GM18519 (cell line): ENCODE results near the gene POR.

ENCODE experiments used
- ATAC-seq: cut with Tn5 transposase; IDR thresholded peaks from one replicate; pipeline ENCODE4 v1.9.1; 2021; ENCODE audit warnings: mild to moderate bottlenecking, moderate library complexity; ENCODE audit not compliant: unreplicated experiment, low FRiP score

The POR gene

DNA sequence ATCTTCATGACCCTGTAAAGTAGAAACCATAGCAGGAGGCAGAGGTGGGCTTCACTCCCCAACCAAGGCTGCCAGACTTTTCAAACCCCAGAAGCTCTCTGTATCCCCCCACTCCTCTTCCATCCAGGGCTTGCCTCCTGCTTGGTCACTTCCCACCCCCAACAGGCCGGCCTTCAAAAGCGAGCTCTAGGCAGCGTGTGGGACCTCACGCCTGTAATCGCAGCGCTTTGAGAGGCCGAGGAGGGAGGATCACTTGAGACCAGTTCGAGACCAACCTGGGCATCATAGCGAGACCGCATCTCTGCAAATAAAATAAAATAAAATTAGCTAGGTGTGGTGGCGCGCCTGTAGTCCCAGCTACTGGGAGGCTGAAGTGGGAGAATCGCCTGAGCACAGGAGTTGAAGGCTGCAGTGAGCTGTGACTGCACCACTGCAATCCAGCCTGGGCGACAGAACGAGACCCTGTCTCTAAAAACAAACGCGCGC, 743 bp upstream of the POR start:
- ATAC-seq, result no peak

DNA sequence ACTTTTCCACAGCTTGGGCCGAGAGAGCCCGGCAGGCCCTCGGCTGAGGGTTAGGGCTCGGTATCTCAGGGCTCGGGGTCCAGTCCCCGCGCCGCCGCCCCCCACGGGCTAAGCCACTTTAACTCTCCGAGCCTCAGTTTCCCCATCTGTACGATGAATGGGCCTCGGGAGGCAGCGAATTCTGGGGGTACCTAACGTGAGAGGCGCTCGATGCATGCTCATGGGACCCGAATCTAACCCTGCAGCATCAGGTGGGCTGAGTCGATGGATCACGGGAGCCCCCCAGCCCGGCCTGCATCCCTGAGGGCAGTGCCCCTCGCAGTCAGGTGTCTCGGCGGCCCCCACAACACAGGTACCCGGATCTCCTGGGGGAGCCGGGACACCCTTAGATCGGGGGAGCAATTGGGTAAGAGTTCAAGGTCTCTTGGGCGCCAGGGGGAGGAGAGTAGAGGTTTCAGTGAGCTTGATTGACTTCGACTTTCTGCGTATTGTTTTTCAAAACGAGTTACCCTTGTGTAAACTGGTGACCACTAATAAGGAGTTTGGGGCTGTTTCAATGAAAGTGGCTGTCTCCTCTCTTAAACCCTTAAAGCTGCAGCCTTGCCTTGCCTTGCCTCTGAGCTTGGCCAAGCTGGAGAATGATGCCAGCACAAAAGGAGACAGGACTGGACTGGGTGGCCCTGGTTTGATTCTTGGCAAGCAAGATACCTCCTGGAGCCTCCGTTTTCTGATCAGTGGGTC, 631 bp downstream of the POR start:
- ATAC-seq, result no peak

DNA sequence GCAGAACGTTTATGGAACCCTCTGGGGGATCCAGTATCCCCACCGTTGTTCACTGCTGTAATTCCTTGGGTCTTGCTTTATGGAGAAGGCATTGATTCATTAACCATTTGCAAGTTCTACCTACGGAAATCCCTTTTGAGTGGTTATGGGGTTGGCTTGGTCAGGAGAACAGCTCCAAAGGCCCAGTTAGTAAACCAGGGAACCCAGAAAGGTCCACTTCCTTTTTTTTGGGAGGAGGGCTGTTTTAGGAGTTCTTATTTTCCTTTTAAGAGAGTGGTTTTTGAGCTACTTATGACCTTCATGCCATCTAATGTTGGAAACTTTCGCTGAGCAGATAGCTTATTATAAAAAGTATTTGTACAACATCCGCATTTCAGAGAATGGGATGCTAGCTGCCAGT, 1.3 kb downstream of the POR start:
- ATAC-seq, result no peak

DNA sequence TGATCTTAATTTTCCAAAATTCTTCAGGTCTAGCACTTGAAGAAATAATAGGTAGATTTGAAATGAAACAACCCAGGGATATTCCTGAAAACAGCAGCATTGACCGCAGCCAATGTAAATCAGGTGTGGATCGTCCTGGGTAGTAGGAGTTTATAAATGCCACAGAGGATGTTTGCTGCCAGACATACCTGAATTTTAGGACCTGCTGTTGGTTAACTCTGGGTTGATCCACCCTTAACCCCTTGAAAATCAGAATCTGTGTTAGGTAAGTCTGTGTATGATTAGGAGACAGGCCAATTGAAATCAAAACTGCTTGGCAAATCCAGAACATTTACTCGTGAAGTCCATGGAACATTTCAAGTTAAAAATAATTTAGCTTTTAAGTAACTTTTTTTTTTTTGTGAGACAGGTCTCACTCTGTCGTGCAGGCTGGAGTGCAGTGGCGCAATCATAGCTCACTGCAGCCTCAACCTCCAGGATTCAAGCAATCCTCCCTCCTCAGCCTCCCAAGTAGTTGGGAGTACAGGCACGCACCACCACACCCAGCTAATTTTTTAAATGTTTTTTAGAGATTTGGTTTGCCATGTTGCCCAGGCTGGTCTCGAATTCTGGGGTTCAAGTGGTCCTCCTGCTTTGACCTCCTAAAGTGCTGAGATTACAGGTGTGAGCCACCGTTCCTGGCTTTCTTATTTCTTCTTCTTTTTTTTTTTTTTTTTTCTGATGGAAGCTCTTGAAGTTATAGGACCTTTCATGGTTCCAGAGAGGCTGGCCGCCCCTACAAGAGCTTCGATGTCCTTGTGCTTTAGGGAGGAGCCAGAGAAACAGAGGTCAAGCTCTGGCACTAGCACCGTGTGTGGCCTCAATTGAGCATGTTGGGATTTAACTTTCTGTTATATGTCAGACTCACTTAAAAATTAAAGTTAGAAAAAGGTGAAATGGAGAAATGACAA, 2.0 kb downstream of the POR start:
- ATAC-seq, result no peak

DNA sequence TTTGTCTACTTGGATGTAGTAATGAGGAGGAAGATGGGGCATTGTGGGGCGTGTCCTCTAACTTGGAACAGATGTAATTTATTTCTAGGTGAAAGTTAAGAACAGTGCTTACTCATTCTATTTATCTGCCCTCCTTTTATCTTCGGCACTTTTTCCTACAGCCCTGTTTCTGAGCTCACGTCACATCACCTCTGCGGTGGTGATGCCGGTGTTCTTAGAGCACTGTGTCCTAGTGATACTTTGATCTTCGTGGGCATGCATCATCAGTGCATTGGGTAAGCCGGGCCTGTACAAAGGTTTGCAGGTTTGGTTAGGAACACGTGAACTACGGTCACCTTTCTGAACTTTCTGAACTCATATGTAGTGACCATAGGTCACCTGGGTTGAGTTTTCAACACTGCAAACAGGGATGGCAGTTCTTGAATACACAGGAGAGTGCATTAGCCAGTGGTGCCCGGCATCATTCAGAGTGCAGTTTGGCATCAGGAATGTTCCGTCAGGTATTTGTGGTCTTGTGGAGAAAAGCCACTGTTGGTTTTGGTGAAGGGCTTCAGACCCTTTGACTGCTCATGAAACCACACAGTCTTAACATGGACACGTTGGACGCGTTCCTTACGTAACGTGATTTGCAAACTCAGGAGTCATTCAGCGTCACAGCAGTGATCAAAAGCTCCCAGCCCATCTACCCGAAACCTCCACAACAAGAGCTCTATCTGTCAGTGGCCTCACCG, 5.6 kb downstream of the POR start:
- ATAC-seq, result no peak

DNA sequence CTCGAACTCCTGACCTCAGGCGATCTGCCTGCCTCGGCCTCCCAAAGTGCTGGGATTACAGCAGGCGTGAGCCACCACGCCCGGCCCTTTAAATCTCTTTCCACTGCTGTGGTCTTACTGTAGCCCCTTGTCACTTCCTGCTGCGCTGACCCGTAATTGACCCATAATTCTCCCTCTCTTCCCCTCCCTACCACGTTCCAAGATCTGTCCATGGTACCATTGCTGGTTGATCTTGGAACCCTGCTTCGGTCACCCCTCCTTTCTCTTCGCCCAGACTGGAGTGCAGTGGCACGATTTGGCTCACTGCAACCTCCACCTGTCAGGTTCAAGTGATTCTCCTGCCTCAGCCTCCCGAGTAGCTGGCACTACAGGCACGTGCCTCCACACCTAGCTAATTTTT, 6.5 kb downstream of the POR start:
- ATAC-seq, result no peak

DNA sequence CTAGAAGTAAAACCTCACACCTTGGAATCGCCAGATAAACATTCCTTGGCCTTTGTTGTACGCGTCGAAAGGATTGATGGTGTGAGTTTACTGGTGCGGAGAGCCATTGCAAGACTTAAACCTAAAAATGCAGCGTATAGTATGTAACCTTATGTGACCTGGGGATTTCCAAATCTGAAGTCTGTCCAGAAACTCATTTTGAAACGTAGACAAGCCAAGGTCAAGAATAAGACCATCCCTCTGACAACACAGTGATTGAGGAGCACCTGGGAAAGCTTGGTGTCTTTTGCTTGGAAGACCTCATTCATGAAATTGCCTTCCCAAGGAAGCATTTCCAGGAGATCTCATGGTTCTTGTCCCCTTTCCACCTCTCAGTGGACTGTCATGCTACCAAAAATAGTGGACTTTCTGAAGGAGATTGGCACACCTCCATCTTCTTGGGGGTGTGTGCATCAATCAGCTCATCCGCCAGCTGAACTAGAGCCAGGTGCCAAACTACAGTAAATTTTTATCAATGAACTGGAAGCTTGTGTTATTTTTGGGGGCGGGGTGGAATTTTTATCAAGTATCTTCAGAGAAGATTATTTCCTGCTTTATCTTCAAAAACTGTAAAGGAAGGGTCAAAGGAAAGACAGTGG, 8.1 kb downstream of the POR start:
- ATAC-seq, result no peak

DNA sequence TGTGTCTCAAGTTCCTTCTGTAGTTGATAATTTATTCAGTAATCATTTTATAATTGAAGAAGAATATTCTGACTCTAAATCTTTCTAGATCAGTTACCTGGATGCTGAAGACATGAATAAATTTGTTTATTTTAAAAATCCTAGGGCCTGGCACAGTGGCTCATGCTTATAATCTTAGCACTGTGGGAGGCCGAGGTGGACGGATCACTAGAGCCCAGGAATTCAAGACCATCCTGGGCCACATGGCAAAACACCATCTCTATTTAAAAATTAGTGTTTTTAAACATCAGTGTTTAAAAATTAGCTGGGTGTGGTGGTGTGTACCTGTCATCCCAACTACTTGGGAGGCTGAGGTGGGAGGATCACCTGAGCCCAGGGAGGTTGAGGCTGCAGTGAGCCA, 9.3 kb downstream of the POR start:
- no peak for ATAC-seq

DNA sequence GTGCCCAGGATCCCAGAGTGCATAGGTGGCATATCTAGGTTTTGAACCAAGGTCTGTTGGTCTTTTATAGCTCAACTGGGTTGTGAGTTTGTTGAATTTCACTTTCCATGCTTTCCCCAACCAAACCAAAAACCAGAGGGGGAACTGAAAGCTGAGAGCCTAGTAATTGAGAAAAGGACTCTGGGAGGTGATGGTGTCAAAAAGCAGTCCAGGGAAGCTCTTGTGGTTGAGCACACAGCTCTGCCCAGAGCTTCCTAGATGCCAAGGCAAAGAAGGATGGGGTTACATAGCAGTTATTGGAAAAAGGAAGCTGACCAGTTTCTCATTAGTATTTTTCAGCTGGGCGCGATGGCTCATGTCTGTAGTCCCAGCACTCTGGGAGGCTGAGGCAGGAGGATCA, 9.9 kb downstream of the POR start:
- no peak for ATAC-seq

DNA sequence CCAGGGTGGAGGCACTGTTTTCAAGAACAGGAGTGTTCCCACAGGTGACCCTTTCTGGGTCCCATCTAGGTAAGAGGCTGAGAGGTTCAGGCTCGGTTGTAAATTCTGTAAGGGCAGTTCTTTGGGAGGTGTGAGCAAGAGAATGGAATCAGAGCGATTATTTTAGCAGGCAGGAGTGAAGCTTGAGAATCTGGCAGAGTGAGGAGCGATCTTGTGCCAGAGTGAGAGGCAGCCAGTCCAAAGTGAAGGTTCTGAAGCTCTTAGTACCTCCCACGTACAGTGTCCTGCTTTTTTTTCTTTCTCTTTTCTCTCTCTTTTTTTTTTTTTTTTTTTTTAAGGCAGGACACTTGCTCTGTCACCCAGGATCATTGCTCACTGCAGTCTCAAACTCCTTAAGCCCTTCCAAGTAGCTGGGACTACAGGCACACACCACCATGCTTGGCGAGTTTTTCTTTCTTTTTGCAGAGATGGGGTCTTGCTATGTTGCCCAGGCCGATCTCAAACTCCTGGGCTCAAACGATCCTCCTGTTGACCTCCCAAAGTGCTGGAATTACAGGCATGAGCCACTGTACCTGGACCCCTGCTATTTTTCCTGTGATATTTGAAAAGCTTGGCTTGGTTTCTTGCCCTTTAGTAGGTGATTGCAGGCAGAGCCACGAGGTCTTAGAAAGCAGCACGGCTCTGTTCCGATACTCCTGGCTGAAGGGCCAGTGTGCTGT, 10.9 kb downstream of the POR start:
- no peak for ATAC-seq

DNA sequence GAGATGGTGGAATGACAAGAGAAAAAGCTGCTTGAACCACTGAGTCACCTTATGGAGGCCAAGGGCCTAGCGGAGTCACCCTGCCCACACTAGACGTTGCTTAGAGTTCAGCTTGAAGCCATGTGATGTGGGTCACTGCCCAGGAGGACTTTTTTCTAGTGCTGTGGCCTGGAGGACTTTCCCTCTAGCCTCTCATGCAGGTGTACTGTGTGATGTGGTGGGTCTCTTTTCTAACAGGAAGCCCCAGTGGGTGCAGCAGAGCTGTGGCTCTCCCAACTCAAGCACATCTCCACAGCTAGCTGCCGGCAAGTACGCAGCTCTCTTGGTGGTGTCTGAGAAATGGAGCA, 13.6 kb downstream of the POR start:
- ATAC-seq, result no peak

DNA sequence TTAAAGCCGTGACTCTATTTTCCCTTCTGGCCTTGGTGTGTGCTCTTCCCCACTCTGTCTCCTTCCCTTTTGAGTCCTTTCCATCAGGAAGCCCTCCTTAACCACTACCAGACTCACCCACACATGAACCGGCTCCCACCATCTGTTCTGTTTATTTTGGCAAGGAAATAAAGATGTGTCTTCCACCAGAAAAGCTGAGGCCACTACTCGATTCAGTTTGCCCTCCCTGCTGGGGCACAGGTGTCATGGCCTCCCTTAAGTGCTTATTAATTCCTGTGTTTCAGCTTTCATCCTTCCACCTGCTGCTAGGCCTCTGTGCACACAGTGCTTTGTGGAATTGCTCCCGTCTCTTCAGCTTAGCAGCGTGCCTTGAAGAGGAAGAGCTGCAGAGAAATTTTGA, 16.7 kb downstream of the POR start:
- ATAC-seq, result no peak

DNA sequence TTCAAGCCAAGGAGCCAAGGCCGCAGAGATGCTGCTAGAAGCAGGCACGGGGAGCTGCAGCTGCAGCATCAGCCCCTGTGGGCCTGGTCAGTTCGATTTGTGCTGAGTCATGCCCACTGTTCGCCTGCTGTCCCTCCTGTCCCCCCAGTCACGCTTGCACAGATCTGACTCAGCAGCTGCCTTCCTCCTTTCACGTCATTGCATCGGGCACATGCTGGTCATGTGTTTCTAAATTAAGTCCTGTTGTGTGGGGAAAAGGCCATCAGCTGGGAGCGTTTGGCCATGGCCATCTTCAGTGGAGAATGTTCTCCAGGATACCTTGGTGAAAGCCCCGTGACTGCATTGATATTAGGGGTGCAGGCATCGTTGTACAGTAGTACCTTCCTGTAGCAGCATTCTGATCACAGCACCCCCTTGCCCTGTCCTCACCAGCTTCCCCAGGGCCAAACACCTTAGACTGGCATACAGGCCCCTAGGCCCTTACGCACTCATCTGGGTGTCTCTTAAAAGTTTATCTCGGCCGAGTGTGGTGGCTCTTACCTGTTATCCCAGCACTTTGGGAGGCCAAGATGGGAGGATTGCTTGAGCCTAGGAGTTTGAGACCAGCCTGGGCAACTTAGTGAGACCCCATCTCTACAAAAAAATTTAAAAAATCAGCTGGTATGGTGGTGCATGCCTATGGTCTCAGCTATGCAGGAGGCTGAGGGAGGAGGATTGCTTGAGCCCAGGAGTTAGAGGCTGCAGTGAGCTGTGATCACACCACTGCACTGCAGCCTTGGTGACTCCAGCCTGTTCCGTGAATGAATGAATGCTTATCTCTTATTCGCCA, 23.2 kb downstream of the POR start:
- no peak for ATAC-seq

DNA sequence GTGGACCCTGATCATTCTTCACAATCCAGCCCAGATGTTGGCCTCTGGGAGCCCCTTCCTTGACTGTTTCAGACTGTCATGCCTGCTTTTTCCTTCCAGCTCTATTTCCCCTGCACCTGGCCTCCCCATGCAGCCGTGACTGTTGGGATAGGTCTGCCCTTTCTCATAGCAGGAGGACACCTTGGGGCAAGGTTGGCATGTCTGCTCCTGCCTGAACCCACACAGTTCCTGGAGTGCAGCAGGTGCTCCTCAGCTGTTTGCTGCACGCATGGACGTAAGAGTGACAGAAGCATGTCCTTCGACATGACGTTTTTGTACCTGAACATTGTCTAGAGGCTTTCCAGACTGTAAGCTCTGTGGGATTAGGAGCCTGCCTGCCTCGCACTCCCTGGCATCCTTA, 24.0 kb downstream of the POR start:
- ATAC-seq, result no peak

DNA sequence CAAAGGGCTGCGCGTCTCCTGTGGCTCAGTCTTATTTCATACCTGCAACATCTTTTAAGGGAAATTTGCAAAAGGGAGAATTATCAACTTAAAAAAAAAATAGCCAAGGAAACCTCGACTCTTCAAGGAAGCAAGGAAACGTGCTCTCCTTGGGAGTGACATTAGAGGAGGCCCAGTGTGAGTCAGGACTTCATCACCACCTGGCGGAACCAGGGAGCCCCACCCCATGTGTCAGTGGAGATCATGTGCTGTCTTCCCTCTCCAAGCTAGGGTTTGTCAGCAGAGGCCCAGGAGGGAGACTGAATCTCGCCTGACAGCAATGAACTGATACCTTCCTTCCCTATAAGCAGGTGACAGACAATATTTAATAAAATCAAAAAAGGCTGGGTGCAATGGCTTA, 28.9 kb downstream of the POR start:
- no peak for ATAC-seq

DNA sequence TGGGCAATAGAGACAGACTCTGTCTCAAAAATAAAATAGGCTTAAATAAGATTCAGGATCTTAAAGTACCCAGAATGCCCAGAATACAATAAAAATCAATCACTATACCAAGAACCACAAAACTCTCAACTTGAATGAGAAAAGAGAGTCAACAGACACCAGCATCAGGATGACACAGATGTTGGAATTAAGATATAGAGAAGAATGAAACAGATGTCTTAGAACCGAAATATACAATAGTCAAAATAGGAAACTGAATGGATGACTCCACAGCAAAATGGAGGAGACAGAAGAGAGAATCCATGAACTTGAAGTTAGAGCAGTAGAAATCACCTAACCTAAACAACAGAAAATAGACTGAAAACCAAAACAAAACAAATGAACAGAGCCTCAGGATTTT, 29.6 kb downstream of the POR start:
- ATAC-seq, result no peak

DNA sequence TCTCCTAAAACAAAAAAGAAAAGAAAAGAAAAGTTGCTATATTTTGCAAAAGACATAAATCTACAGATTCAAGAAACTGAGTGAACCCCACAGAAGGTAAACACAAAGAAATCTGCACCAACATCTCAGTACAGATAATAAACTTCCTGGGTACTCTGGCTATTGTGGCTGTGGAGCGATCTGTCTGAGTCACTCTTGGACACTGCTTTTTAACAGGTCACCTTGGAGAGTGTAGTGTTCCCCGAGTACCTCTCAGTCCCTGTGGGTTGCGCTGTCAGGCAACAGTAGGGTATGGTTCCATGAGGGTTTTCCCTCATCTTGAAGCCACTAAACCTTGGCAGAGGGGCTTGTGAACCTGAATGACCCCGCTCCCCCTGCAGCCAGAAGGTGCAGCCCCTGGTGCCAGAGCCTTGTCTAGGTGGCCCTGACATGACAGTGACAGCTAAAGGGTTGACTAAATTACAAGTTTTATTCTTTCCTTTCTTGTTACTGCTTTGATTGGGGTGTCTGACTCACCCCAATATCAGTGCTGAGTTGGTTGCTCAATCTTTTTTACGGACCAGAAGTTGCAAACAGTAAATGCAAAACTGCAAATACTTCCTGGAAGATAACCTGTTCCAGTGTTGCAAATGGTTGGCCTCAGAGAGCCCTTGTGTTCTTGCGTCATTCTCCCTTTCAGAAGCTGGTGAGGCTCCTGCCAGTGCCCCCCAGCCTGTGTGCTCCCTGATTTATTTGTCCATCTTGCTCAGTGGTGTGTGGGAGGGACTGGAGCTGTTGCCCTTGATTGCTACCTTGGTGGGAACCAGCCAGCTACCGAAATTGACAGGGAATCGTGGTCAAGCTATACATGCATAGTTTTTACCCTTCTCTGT, 30.6 kb downstream of the POR start:
- ATAC-seq, result no peak

DNA sequence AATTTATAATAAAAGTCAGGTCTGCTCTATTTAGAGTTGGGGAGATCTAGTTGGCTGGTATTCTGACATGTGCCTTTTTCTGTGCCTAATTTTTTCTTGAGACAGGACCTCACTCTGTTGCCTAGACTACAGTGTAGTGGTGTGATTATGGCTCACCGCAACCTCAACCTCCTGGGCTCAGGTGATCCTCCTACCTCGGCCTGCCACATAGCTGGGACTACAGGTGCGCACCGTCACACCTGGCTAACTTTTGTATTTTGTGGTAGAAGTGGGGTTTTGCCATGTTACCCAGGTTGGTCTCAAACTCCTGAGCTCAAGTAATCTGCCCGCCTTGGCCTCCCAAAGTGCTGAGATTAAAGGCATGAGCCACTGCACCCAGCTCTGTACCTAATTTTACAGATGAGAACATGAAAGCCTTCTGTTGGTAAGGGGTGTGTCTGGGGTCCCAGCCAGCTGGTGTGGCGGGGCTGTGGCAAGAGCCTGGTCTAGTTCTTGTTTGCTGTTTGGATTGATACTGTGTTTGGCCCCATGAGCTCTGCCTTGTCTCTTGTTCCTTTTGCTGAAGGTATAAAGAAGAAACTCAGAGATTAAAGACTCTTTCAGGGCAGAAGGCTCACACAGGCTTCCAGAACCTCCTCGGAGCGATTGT, 31.4 kb downstream of the POR start:
- ATAC-seq, result no peak
